ENCODE data around the gene PABPC1L.

PABPC1L gene

GRCh38 chr20:44943828-44944227, 34.0 kb downstream of the PABPC1L start:
- no peak overlapping the region for H3K27ac ChIP-seq (ENCODE audit: low read depth, low read length)
- H3K9me3 ChIP-seq (ENCODE audit: control insufficient read depth, insufficient read depth, low read length): no peaks in the 10 kb centered on the region
- no peaks in the 10 kb centered on the region for H3K4me1 ChIP-seq (ENCODE audit: control insufficient read depth, insufficient read depth, low read length)
- no peaks in the 10 kb centered on the region for H3K27me3 ChIP-seq (ENCODE audit: control insufficient read depth, insufficient read depth, low read length)
- peaks cover 93% of the 10 kb centered on the region for H3K36me3 ChIP-seq (ENCODE audit: control insufficient read depth, insufficient read depth, low read length)
- no peak overlapping the region for H3K4me3 ChIP-seq (ENCODE audit: low read depth, low read length)
- no peak overlapping the region for H3K9ac ChIP-seq (ENCODE audit: low read depth, low read length)

DNA sequence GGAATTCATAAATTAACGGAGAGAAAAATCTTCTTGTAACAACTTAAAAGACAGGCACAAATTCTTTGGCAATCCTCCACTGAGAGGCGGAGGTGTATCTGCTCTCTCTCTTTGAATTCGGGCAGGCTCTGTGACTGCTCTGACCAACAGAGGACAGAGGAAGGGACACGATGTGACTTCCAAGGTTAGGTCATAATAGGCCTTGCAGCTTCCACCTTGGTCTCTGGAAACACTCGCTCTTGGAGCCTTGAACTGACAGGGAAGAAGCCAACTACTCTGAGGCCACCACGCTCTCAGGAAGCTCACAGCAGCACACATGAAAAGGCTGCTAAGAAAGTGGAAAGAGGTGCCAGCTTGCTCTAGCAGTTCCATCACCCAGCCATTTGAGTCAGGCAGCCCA, 35.4 kb downstream of the PABPC1L start:
- H3K36me3 ChIP-seq (ENCODE audit: control insufficient read depth, insufficient read depth, low read length): peaks cover 95% of the 10 kb centered on the region
- H3K27ac ChIP-seq (ENCODE audit: low read depth, low read length): no peak overlapping the region
- no peaks in the 10 kb centered on the region for H3K9me3 ChIP-seq (ENCODE audit: control insufficient read depth, insufficient read depth, low read length)
- no peaks in the 10 kb centered on the region for H3K4me1 ChIP-seq (ENCODE audit: control insufficient read depth, insufficient read depth, low read length)
- no peak overlapping the region for H3K4me3 ChIP-seq (ENCODE audit: low read depth, low read length)
- H3K27me3 ChIP-seq (ENCODE audit: control insufficient read depth, insufficient read depth, low read length): no peaks in the 10 kb centered on the region
- H3K9ac ChIP-seq (ENCODE audit: low read depth, low read length): no peak overlapping the region

DNA sequence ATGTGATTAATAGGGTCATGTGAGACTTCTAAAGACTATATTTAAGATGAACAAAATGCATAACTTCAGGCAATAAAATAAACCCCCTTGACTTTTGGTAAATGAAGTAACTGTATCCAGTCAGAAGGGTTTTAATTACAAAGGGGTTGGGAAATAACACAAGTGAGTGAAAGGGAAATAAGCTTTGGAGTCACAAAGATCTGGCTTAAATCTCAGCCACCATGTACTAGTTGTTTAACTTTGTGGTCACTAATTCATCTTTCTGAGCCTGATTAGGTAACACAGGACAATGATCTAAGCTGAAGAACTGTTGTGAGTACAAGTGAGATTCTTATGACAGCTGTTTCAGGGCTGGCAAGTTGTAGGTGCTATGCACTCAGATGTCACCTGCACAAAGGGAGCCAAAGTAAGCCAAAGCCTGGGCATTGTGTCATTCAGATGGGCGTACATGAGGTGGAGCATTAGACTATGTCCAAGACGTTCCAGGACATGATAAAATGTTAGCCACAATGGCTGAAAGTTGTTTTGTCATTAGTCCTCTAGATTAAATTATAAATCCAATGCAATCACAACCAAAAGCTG, 36.5 kb downstream of the PABPC1L start:
- Histone ChIP-seq H3K9me3 (ENCODE audit: control insufficient read depth, insufficient read depth, low read length) (no peaks in the 10 kb centered on the region), H3K4me3 (ENCODE audit: low read depth, low read length) (no peak overlapping the region), H3K27ac (ENCODE audit: low read depth, low read length) (no peak overlapping the region), H3K4me1 (ENCODE audit: control insufficient read depth, insufficient read depth, low read length) (no peaks in the 10 kb centered on the region), H3K36me3 (ENCODE audit: control insufficient read depth, insufficient read depth, low read length) (peaks cover 95% of the 10 kb centered on the region), H3K27me3 (ENCODE audit: control insufficient read depth, insufficient read depth, low read length) (no peaks in the 10 kb centered on the region), H3K9ac (ENCODE audit: low read depth, low read length) (no peak overlapping the region)

DNA sequence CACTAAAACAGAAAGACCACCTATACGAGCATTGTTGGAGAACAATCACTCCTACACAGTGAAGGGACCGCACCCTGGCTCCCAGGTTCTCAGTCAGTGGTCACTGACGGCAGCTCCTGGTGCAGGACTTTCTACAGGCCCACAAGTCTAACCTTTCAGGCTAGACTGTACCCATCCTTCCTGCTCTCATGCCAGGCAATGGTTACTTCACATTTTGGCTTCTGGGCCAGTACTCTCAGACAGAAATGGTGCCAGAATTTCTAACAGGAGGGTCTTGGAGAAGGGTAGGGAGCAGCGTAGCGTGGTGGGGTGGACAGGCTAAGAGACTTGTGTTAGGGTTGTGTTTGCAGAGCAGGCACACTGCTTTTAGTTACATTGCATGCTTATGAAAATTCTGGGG, 38.2 kb downstream of the PABPC1L start:
- Histone ChIP-seq H3K27ac (ENCODE audit: low read depth, low read length) (no peak overlapping the region), H3K36me3 (ENCODE audit: control insufficient read depth, insufficient read depth, low read length) (peaks cover 96% of the 10 kb centered on the region), H3K4me3 (ENCODE audit: low read depth, low read length) (no peak overlapping the region), H3K4me1 (ENCODE audit: control insufficient read depth, insufficient read depth, low read length) (no peaks in the 10 kb centered on the region), H3K9ac (ENCODE audit: low read depth, low read length) (no peak overlapping the region), H3K9me3 (ENCODE audit: control insufficient read depth, insufficient read depth, low read length) (no peaks in the 10 kb centered on the region), H3K27me3 (ENCODE audit: control insufficient read depth, insufficient read depth, low read length) (no peaks in the 10 kb centered on the region)

DNA sequence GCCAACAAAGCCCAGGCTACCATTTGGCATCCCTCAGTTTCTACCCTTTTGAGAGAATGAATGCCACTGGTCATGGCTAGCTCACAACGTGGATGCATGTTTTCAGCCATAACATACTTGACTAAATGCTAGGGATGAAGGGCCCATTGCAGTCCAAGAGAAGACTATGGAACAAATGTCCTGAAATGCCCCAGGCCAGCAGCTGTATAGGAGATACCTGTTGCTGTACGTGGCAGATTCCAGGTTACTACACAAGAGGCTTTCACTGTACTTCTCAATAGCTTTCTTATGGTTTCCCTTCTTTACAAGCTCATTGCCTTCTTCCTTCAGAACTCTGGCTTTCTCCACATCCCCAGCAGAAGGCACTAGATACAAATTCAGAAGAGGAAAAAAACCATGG, 38.7 kb downstream of the PABPC1L start:
- Histone ChIP-seq H3K27me3 (ENCODE audit: control insufficient read depth, insufficient read depth, low read length) (no peaks in the 10 kb centered on the region), H3K9ac (ENCODE audit: low read depth, low read length) (no peak overlapping the region), H3K4me3 (ENCODE audit: low read depth, low read length) (no peak overlapping the region), H3K4me1 (ENCODE audit: control insufficient read depth, insufficient read depth, low read length) (no peaks in the 10 kb centered on the region), H3K36me3 (ENCODE audit: control insufficient read depth, insufficient read depth, low read length) (peaks cover 96% of the 10 kb centered on the region), H3K27ac (ENCODE audit: low read depth, low read length) (no peak overlapping the region), H3K9me3 (ENCODE audit: control insufficient read depth, insufficient read depth, low read length) (no peaks in the 10 kb centered on the region)

GRCh38 chr20:44950368-44950767, 40.5 kb downstream of the PABPC1L start:
- H3K27ac ChIP-seq (ENCODE audit: low read depth, low read length): no peak overlapping the region
- H3K36me3 ChIP-seq (ENCODE audit: control insufficient read depth, insufficient read depth, low read length): peaks cover 98% of the 10 kb centered on the region
- no peaks in the 10 kb centered on the region for H3K27me3 ChIP-seq (ENCODE audit: control insufficient read depth, insufficient read depth, low read length)
- no peaks in the 10 kb centered on the region for H3K9me3 ChIP-seq (ENCODE audit: control insufficient read depth, insufficient read depth, low read length)
- H3K9ac ChIP-seq (ENCODE audit: low read depth, low read length): no peak overlapping the region
- no peaks in the 10 kb centered on the region for H3K4me1 ChIP-seq (ENCODE audit: control insufficient read depth, insufficient read depth, low read length)
- H3K4me3 ChIP-seq (ENCODE audit: low read depth, low read length): no peak overlapping the region

DNA sequence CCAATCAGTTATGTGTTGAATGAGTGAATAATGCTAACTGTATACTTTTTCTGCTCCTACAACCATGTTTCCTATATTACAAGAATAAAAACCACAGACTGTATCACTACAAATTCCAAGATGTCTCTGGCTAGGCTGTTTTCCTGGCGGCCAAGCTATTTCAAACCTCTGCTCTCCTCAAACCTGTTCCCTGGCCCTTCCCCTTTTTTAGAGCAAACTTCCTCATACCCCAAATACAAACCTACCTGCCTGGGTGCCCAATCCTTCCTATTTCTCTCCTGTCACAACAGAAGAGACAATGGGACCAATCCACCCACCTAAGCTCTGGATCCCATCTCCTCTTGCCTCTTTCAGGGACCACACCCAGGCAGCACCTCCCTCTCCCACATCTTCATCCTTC, 42.9 kb downstream of the PABPC1L start:
- Histone ChIP-seq H3K9me3 (ENCODE audit: control insufficient read depth, insufficient read depth, low read length) (no peaks in the 10 kb centered on the region), H3K4me1 (ENCODE audit: control insufficient read depth, insufficient read depth, low read length) (no peaks in the 10 kb centered on the region), H3K9ac (ENCODE audit: low read depth, low read length) (no peak overlapping the region), H3K27me3 (ENCODE audit: control insufficient read depth, insufficient read depth, low read length) (no peaks in the 10 kb centered on the region), H3K36me3 (ENCODE audit: control insufficient read depth, insufficient read depth, low read length) (peaks cover 89% of the 10 kb centered on the region), H3K4me3 (ENCODE audit: low read depth, low read length) (no peak overlapping the region), H3K27ac (ENCODE audit: low read depth, low read length) (no peak overlapping the region)

GRCh38 chr20:44954211-44954610, 44.4 kb downstream of the PABPC1L start:
- Histone ChIP-seq H3K9me3 (ENCODE audit: control insufficient read depth, insufficient read depth, low read length) (no peaks in the 10 kb centered on the region), H3K4me3 (ENCODE audit: low read depth, low read length) (no peak overlapping the region), H3K36me3 (ENCODE audit: control insufficient read depth, insufficient read depth, low read length) (peaks cover 82% of the 10 kb centered on the region), H3K4me1 (ENCODE audit: control insufficient read depth, insufficient read depth, low read length) (peaks cover 5% of the 10 kb centered on the region), H3K27ac (ENCODE audit: low read depth, low read length) (no peak overlapping the region), H3K27me3 (ENCODE audit: control insufficient read depth, insufficient read depth, low read length) (no peaks in the 10 kb centered on the region), H3K9ac (ENCODE audit: low read depth, low read length) (no peak overlapping the region)

DNA sequence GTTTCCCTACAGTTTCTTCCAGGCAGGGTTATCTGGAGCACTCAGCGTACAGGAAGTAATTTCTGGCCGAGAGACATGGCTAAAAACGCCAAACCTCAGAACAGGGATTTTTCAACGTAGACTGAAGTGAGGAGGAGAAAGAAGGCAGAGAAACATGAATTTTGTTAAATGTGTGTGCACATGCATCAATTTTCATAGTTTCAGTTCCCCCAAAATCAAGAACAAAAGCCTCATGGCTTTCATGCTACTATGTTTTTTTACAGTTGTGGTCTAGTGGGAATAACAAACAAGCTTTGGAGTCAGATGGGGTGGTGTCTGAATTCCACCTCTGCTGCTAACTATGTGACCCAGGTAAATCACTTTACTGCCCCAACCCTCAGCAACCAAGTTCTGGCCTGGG, 45.4 kb downstream of the PABPC1L start:
- peaks cover 71% of the 10 kb centered on the region for H3K36me3 ChIP-seq (ENCODE audit: control insufficient read depth, insufficient read depth, low read length)
- H3K4me1 ChIP-seq (ENCODE audit: control insufficient read depth, insufficient read depth, low read length): peaks cover 9% of the 10 kb centered on the region
- no peaks in the 10 kb centered on the region for H3K9me3 ChIP-seq (ENCODE audit: control insufficient read depth, insufficient read depth, low read length)
- H3K4me3 ChIP-seq (ENCODE audit: low read depth, low read length): no peak overlapping the region
- H3K27ac ChIP-seq (ENCODE audit: low read depth, low read length): no peak overlapping the region
- H3K9ac ChIP-seq (ENCODE audit: low read depth, low read length): no peak overlapping the region
- peaks cover 3% of the 10 kb centered on the region; the same call in 1 of the 2 replicates for H3K27me3 ChIP-seq (ENCODE audit: control insufficient read depth, insufficient read depth, low read length)

DNA sequence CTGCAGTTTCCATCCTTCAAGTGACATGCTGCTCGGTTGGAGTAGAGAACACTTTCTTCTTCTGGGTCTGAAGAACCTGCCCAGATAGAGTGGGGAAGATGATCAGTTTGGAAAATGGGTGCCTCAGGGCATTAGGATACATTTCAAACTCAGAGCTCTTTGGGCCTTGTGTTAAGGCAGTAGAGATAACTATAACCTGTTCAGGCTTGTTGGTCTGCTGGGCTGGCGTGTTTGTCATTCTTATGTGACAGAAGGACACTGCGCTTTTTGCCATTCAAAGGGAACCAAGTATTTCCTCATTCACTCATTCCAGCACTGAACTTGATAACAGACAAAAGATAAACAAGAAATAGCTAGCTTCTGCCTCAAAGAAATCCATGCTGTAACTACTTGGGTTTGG, 46.5 kb downstream of the PABPC1L start:
- no peak overlapping the region for H3K27ac ChIP-seq (ENCODE audit: low read depth, low read length)
- no peak overlapping the region for H3K9ac ChIP-seq (ENCODE audit: low read depth, low read length)
- no peaks in the 10 kb centered on the region for H3K9me3 ChIP-seq (ENCODE audit: control insufficient read depth, insufficient read depth, low read length)
- H3K36me3 ChIP-seq (ENCODE audit: control insufficient read depth, insufficient read depth, low read length): peaks cover 60% of the 10 kb centered on the region
- H3K4me3 ChIP-seq (ENCODE audit: low read depth, low read length): no peak overlapping the region
- H3K4me1 ChIP-seq (ENCODE audit: control insufficient read depth, insufficient read depth, low read length): peaks cover 16% of the 10 kb centered on the region
- peaks cover 12% of the 10 kb centered on the region for H3K27me3 ChIP-seq (ENCODE audit: control insufficient read depth, insufficient read depth, low read length)

DNA sequence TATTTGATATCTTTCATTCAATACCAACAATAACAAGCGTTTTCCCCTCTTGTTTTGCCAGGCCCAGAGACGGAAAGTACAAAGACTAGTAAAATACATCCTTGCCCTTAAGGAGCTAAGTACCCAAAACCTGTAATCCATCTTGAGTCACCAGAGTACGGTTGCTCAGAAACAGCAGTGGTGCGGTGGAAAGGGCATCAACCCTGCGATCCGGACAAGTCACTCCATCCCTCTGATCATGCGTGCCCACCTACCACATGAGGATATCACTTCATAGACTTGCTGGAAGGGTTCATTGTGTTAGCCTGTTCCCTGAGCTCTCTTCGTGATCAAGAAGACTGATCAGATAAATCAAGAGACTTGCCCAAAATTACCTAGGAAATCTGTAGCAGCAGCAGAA, 48.4 kb downstream of the PABPC1L start:
- Histone ChIP-seq H3K4me1 (ENCODE audit: control insufficient read depth, insufficient read depth, low read length) (peaks cover 21% of the 10 kb centered on the region), H3K27me3 (ENCODE audit: control insufficient read depth, insufficient read depth, low read length) (peaks cover 29% of the 10 kb centered on the region), H3K36me3 (ENCODE audit: control insufficient read depth, insufficient read depth, low read length) (peaks cover 41% of the 10 kb centered on the region), H3K27ac (ENCODE audit: low read depth, low read length) (no peak overlapping the region), H3K9ac (ENCODE audit: low read depth, low read length) (no peak overlapping the region), H3K4me3 (ENCODE audit: low read depth, low read length) (no peak overlapping the region), H3K9me3 (ENCODE audit: control insufficient read depth, insufficient read depth, low read length) (no peaks in the 10 kb centered on the region)
